SJCRH30 (cell line): ENCODE data around the gene ZMYND8. TPM values are rescaled to one million over a fixed set of nuclear protein-coding genes. Genes with fewer than 3 reads are reported as not detected.
"Not testable (repeated sequence)": the region's sequence is repeated elsewhere in the genome, so short reads cannot be mapped to it uniquely, and the experiment has no call there.

Experiments
- DNase-seq, 2 experiments: peaks; one replicate each; pipeline ENCODE4 v3.0.0-alpha.2; 2015 to 2020
- H3K27ac ChIP-seq: fragments of 250-450 bp; sonication (Bioruptor Pico); 2 replicates; pipeline ENCODE4 v1.5.1; 2020; ENCODE audit warnings: mild to moderate bottlenecking, moderate library complexity
- H3K27me3 ChIP-seq: fragments of 250-450 bp; sonication (Bioruptor Pico); 2 replicates; pipeline ENCODE4 v1.5.1; 2020; ENCODE audit warnings: mild to moderate bottlenecking, moderate library complexity
- H3K36me3 ChIP-seq: fragments of 250-450 bp; sonication (Bioruptor Pico); 2 replicates; pipeline ENCODE4 v1.5.1; 2020; ENCODE audit warnings: mild to moderate bottlenecking, moderate library complexity
- H3K4me1 ChIP-seq: fragments of 250-450 bp; sonication (Bioruptor Pico); 2 replicates; pipeline ENCODE4 v1.5.1; 2020; ENCODE audit warnings: mild to moderate bottlenecking, moderate library complexity
- H3K4me3 ChIP-seq: fragments of 250-450 bp; sonication (Bioruptor Pico); 2 replicates; pipeline ENCODE4 v1.5.1; 2020; ENCODE audit warnings: mild to moderate bottlenecking, moderate library complexity
- H3K9me3 ChIP-seq: fragments of 250-450 bp; sonication (Bioruptor Pico); replicated peaks from 2 replicates; pipeline ENCODE4 v1.5.1; 2020; ENCODE audit warnings: mild to moderate bottlenecking, moderate library complexity
- total RNA-seq: library from RNA; depleted of rRNA; stranded (reverse); fragments of >200 nt; shearing (Covaris generic); gene quantifications from 2 replicates; pipeline ENCODE4 v1.2.3, GENCODE V29; 2014

Gene ZMYND8
- total RNA-seq, 1 experiment from 2014 or later = 45.8 TPM

- no peak overlapping the region for H3K4me3 ChIP-seq
- no peak overlapping the region for H3K27ac ChIP-seq
- peaks cover 81% of the 10 kb centered on the region for H3K36me3 ChIP-seq
- no peaks in the 10 kb centered on the region for H3K27me3 ChIP-seq
- H3K9me3 ChIP-seq = no peaks in the 10 kb centered on the region
- DNase-seq = no peak
- no peaks in the 10 kb centered on the region for H3K4me1 ChIP-seq
Observed at GRCh38 chr20:47217482-47218446, 138.7 kb downstream of the ZMYND8 start.

DNA sequence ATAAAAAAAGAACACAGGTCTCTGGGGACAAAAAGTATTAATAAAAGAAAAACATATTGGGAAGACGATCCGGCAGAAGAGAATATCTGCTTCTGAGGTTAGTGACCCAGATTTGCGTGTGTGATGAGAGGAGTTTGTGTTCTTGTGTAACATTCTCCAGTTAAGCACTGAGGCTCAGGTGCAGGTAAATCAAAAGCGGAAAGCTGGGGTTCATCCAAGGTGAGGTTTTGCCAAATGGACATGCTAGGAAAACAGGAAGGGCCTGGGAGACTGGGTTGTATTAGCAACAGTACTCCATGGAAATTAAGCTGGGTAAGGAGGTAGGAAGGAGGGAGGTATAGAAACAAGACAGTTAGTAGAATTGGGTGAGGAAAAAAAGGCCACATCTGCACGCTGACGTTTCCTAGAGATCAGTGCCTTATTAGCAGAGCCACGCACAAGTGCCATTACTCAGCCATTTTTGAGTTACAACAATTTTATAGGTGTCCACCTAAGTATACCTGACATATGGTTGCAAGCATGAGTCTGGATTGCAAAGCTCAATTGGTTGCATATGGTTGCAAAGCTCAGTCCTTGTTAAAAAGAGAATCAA is 139.6 kb downstream of the ZMYND8 start:
- H3K9me3 ChIP-seq = no peaks in the 10 kb centered on the region
- no peaks in the 10 kb centered on the region for H3K4me1 ChIP-seq
- no peaks in the 10 kb centered on the region for H3K27me3 ChIP-seq
- H3K4me3 ChIP-seq = no peak overlapping the region
- H3K36me3 ChIP-seq = peaks cover 85% of the 10 kb centered on the region
- DNase-seq = no peak
- no peak overlapping the region for H3K27ac ChIP-seq

DNA sequence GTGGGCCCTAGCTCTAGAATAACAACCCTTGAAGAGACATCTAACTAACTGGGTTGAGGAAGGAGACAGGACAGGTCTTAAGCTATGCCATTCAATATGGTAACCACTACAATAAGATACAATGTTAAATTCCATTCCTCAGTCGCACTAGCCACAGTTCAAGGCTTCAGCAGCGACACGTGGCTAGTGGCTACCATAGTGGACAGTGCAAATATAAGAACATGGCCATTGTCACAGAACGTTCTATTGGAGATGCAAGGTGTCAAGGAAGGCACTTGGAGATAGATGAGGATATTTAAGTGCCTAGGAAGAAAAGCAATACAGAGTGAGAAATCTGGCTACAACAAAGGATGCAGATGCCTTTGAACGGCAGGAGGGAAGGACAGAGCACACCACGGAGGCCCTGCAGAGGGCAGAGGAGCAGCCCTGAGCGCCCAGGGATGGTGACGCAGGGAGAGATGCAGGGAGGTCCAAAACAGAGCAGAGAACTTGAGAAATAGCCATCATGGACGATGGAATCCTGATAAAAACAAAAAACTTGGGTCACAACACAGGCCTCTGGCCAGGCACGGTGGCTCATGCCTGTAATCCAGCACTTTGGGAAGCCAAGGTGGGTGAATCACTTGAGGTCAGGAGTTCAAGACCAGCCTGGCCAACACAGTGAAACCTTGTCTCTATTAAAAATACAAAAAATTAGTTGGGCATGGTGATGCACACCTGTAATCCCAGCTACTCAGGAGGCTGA is 140.7 kb downstream of the ZMYND8 start:
- no peak overlapping the region for H3K27ac ChIP-seq
- peaks cover 85% of the 10 kb centered on the region for H3K36me3 ChIP-seq

GRCh38 chr20:47213966-47214365 is 142.5 kb downstream of the ZMYND8 start:
- H3K36me3 ChIP-seq = peaks cover 84% of the 10 kb centered on the region
- no peaks in the 10 kb centered on the region for H3K9me3 ChIP-seq
- DNase-seq = no peak
- no peak overlapping the region for H3K4me3 ChIP-seq
- H3K27me3 ChIP-seq = no peaks in the 10 kb centered on the region
- H3K4me1 ChIP-seq = no peaks in the 10 kb centered on the region
- H3K27ac ChIP-seq = no peak overlapping the region

More for the DNA sequence above, 140.7 kb downstream of the ZMYND8 start:
- H3K27me3 ChIP-seq = no peaks in the 10 kb centered on the region
- no peaks in the 10 kb centered on the region for H3K4me1 ChIP-seq
- H3K4me3 ChIP-seq = no peak overlapping the region
- DNase-seq = no peak
- H3K9me3 ChIP-seq = no peaks in the 10 kb centered on the region

DNA sequence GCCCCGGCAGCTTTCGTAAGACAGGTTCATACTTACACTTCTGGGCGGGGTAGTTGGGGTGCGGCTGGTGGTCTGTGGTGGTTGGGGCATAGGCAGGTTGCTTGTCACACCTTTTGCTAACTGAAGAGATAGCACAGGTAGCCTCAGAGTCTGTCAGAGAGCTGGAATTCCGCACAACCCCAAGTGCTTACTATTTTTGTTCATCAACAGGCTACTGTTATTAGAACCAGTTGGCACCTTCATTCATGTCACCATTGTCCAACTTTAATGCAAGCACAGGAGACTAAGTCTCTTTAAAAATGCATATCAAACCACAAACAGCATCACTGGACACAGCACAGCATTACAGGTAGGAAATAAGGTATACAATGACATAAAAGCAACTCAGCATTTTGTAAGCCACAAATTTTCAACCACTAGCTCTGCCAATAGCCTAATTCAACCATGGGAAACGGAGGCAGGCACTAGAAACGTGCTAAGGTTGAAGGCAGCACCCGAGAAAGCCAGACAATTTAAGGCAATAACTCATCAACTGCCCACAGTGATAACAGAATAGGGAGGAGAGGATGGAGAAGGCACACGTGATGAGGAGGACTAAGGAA is 143.8 kb downstream of the ZMYND8 start:
- Histone ChIP-seq H3K27me3 (no peaks in the 10 kb centered on the region), H3K36me3 (peaks cover 81% of the 10 kb centered on the region), H3K9me3 (no peaks in the 10 kb centered on the region), H3K4me1 (no peaks in the 10 kb centered on the region), H3K27ac (no peak overlapping the region), H3K4me3 (no peak overlapping the region)
- DNase-seq = no peak

DNA sequence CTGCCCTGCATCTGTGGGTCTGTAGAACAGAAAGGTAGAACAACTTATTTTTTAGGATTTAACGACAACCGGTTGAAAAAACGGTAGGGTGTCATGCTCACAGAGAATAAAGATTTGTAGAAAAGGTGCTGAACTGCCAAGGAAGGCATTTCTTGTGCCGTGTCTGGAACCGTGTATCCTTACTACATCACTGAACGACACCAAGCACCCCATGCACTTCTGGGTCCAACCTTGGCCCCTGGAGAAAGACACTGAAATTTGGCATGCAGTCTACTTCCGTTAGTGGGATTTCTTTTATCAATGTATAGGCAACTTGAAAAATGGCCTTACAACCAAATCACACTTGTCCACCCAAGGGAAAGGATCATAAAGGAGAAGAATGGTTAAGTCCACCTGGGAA is 145.5 kb downstream of the ZMYND8 start:
- peaks cover 72% of the 10 kb centered on the region for H3K36me3 ChIP-seq

DNA sequence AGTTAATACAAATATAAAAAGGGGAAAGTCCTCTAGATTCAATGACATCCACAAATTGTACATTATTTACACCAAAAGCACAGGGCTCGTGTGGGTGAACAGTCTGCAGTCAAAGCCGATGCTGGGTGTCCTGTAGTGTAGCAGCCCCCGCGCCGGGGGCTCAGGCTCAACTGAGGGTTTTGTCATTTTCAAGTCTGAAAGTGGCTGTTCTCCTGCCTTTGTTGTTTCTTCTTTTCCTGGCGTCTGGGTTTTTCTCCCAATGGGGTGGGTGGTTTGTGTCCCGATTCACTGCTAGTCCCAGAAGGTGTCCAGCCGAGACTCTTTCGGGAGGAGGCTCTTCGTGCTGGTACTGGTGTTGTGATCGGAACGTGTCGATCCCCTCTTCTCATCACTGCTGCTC is 146.0 kb downstream of the ZMYND8 start:
- Histone ChIP-seq H3K4me1 (peaks cover 5% of the 10 kb centered on the region; the same call in 1 of the 2 replicates), H3K27ac (no peak overlapping the region), H3K27me3 (no peaks in the 10 kb centered on the region), H3K9me3 (no peaks in the 10 kb centered on the region), H3K4me3 (no peak overlapping the region), H3K36me3 (peaks cover 66% of the 10 kb centered on the region)
- DNase-seq = no peak

More for the DNA sequence above, 145.5 kb downstream of the ZMYND8 start:
- H3K4me3 ChIP-seq = no peak overlapping the region
- no peaks in the 10 kb centered on the region for H3K27me3 ChIP-seq
- H3K27ac ChIP-seq = no peak overlapping the region
- DNase-seq = no peak
- H3K4me1 ChIP-seq = no peaks in the 10 kb centered on the region
- no peaks in the 10 kb centered on the region for H3K9me3 ChIP-seq

DNA sequence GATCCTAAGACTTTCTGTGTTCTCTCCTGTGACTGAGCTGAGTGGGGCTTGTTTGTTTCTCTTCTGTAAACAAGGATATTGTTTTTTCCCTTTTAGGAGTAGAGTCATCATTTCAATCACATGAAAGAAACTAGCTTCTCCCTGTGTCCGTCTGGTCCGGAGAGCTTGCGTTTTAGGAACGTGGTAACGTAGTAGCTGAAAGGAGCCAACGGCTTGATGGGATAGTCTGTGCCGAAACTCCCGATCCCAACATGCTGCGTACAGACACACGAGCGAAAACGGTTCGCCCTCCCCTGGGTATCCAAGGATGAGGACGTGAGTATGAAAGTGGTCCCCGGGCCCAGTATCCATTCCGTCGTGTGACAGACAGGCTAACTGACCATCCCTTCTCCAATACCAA is 146.5 kb downstream of the ZMYND8 start:
- peaks cover 62% of the 10 kb centered on the region for H3K36me3 ChIP-seq
- H3K27me3 ChIP-seq = no peaks in the 10 kb centered on the region
- no peak for DNase-seq
- H3K27ac ChIP-seq = no peak overlapping the region
- peaks cover 6% of the 10 kb centered on the region; the same call in 1 of the 2 replicates for H3K4me1 ChIP-seq
- H3K4me3 ChIP-seq = no peak overlapping the region
- no peaks in the 10 kb centered on the region for H3K9me3 ChIP-seq

GRCh38 chr20:47208534-47209174 is 147.8 kb downstream of the ZMYND8 start:
- Histone ChIP-seq H3K4me3 (no peak overlapping the region), H3K9me3 (no peaks in the 10 kb centered on the region), H3K27me3 (no peaks in the 10 kb centered on the region), H3K4me1 (peaks cover 6% of the 10 kb centered on the region; the same call in 1 of the 2 replicates), H3K27ac (no peak overlapping the region), H3K36me3 (peaks cover 49% of the 10 kb centered on the region)
- no peak for DNase-seq

GRCh38 chr20:47206962-47207641 is 149.4 kb downstream of the ZMYND8 start:
- no peaks in the 10 kb centered on the region for H3K9me3 ChIP-seq
- H3K4me1 ChIP-seq = peaks cover 6% of the 10 kb centered on the region; the same call in 1 of the 2 replicates
- DNase-seq = no peak
- H3K36me3 ChIP-seq = peaks cover 34% of the 10 kb centered on the region
- H3K4me3 ChIP-seq = no peak overlapping the region
- H3K27me3 ChIP-seq = no peaks in the 10 kb centered on the region
- H3K27ac ChIP-seq = no peak overlapping the region

DNA sequence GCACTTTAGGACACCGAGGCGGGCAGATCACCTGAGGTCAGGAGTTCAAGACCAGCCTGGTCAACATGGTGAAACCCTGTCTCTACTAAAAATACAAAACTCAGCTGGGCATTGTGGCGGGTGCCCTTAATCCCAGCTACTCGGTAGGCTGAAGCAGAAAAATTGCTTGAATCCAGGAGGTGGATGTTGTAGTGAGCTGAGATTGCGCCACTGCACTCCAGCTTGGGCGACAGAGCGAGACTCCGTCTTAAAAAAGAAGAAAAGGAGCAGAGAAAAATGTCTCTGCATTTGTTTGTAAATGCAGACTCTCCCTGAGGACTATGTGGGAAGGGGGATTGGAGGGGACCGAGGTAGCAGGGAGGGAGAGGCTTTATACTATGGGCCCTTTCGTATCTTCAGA is 149.9 kb downstream of the ZMYND8 start:
- not testable (repeated sequence) for DNase-seq, H3K27ac ChIP-seq, H3K4me1 ChIP-seq, H3K9me3 ChIP-seq, H3K4me3 ChIP-seq, H3K27me3 ChIP-seq
- peaks cover 28% of the 10 kb centered on the region for H3K36me3 ChIP-seq

DNA sequence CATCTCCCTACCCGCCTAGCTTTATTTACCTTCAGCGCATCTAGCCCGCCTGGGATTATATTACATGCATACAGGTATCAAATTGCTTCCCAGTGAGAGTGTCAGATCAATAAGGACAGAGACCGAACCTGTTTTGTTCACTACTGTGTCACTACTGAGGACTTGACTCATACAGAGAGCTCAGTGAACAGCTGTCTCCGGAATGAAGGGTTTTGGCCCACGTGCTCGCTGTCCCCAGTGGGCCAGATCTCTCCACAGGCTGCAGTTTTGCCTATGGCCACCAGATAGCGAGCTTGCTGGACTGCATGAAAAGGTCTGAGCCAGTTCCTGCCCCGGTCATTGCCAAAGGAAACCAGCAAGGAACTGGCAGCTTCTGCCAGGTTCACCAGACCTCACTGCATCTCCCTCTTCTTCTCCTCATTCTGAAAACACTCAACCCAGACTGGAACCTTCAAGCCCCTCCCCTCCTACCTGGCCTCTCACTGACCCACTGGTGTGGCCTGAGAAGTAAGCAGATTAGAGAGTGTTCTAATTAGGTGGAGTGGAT is 150.8 kb downstream of the ZMYND8 start:
- H3K4me1 ChIP-seq = peaks cover 6% of the 10 kb centered on the region; the same call in 1 of the 2 replicates
- H3K4me3 ChIP-seq = no peak overlapping the region
- peaks cover 19% of the 10 kb centered on the region for H3K36me3 ChIP-seq
- no peaks in the 10 kb centered on the region for H3K9me3 ChIP-seq
- H3K27me3 ChIP-seq = no peaks in the 10 kb centered on the region
- DNase-seq = peak; percentile 87 to 93
- H3K27ac ChIP-seq = no peak overlapping the region

GRCh38 chr20:47204850-47205122 is 151.7 kb downstream of the ZMYND8 start:
- DNase-seq, H3K27me3 ChIP-seq, H3K27ac ChIP-seq, H3K9me3 ChIP-seq, H3K4me1 ChIP-seq, H3K4me3 ChIP-seq: not testable (repeated sequence)
- H3K36me3 ChIP-seq = peaks cover 13% of the 10 kb centered on the region
